GM19351 (cell line): ENCODE results near the gene LHFPL2.

ENCODE experiments used
- ATAC-seq: cut with Tn5 transposase; IDR thresholded peaks from one replicate; pipeline ENCODE4 v1.9.1; 2021; ENCODE audit warnings: mild to moderate bottlenecking, moderate library complexity; ENCODE audit not compliant: unreplicated experiment

Gene LHFPL2

DNA sequence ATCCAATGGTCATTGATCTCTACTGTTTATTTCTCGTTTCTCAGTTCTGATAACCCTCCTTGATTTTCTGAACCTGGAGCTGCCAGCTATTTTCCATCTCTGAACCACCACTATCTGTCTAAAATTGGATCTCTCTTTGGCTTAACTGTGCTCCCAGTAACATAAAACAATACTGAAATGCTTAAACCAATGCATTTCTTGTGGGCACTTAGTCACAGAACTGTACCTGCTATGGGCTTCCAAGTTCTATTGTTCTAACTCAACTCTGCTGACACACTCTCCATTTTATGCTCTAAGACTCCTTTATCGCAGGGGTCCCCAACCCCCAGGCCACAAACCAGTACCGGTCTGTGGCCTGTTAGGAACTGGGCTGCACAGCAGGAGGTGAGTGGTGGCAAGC lies 120.6 kb downstream of the LHFPL2 start:
- ATAC-seq: no peak

DNA sequence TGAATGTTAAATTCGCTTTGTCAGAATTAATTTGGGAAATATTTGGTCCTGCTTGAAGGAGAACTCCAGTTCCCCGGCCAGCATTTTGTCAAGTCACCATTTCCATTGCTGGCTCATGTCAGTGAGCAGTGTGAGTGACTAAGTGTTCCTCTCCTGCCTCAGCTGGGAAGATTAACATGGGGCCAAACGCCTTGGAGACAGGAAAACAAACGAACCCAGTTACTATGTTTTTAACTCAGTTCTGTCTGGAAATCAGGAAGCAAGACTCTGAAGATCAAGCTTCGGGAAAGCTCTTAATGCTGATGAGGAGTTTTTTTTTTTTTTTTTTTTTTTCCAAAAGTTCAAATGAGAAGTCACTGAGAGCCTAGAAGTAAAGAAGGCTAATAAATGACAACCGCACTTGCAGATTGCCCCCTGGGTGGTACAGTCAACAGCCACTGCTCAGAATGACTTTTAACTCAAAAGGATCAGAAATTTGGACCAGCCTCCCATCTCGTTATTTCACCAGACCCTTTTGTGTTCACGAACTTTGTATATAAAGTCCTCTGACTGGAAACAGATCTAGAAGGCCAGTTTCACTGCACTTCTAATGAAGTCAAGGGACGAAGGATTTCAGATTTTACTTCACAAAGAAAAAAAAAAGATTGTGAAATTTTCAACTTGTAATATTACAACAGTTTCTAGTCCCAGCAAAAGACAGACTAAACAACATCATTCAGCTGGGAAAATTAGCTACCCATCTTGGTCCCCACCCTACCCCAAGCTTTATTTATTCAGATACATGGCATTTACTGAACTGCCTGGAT lies 121.3 kb downstream of the LHFPL2 start:
- ATAC-seq: no peak

GRCh38 chr5:78526049-78526525 lies 122.5 kb downstream of the LHFPL2 start:
- peak; percentile 48 for ATAC-seq

- ATAC-seq: no peak
Measured at GRCh38 chr5:78523314-78524193, 125.0 kb downstream of the LHFPL2 start.

DNA sequence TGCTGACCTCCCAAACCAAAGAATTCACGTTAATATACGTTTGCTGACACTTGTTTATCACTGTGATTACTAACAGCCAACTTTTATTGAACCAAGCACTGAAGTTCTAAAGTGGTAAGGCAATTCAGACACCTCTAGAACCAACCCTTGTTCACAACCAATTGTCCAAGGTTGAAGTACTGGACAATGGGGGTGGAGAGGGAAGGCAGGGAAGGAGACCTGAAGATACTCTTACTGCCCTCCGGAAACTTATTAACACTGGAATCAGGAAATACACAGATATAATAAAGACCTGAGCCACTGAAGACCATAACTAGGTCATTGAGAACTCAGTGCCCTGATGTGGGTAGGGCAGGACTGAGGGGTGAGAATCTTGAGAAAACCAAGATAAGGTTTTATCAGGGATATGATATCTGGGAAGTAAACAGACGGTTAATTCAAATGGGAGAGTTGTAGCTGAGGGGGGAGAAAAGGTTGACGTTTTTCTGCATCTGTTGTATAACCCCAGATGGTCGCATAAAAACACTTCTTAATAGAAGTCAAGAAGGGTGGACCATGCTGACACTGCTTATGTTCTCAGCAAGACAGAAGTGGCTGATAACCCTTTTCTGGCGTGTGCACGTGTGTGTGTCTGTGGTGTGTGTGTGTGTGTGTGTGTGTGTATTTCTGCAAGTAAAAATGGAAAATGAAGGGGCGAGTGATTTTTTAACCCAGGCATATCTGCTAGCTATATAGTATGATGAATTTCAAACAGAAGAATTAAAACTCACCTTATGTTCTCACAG lies 125.9 kb downstream of the LHFPL2 start:
- ATAC-seq: no peak

DNA sequence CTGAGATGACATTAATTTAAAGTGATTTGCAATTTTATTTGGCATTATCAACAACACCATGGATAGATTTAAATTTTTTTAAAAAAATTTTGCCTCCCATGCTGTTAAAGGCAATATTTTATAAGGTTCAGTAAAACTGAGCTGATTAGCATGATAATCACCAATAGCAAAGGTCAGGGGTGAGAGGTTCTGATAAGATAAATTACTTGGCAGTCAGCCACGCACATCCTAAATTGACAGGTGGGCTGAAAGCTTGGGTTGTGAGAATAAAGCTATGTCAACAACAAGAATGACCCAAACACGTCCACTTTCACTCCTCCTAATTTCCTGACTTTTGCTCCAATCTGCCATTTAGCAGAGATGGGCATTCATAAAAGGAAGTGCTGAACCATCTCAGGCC lies 127.1 kb downstream of the LHFPL2 start:
- ATAC-seq: no peak

DNA sequence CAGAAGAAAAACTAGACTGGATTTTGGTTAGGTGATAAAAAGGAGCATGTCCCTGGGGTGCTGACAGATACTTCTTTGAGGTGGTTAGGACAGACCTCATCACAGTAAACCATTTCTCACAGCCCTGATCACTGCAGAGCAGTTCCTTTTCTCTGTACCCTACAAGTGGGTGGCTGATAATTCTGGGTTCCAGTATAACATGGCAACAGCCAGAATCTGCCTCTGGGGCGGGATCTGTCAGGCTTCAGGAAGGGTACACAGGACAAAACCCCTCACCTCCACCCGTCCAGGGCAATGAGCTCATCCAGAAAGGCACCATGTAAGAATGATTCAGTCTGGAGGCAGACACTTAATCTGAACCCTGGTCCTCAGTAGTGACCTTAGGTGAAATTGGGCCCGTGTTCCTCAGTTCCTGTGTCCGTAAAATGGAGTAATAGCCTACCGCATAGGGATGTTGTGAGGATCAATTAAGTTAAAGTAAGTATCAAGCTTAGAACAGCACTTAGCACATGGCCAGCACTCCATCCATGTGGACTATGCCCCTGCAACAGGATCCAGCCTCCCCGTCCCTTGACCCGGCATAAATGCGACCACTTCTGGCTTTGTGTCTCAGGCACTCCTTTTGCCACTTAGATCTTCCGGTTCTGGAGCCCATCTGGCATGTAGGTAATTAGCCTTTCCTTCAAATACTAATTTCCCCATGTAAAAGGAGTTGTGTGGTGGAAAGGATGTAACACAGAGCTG lies 129.2 kb downstream of the LHFPL2 start:
- no peak for ATAC-seq

GRCh38 chr5:78518365-78519197 lies 130.0 kb downstream of the LHFPL2 start:
- ATAC-seq: no peak

GRCh38 chr5:78515670-78516069 lies 132.9 kb downstream of the LHFPL2 start:
- ATAC-seq: no peak

- ATAC-seq: no peak
Measured at GRCh38 chr5:78514427-78515330, 133.9 kb downstream of the LHFPL2 start.

DNA sequence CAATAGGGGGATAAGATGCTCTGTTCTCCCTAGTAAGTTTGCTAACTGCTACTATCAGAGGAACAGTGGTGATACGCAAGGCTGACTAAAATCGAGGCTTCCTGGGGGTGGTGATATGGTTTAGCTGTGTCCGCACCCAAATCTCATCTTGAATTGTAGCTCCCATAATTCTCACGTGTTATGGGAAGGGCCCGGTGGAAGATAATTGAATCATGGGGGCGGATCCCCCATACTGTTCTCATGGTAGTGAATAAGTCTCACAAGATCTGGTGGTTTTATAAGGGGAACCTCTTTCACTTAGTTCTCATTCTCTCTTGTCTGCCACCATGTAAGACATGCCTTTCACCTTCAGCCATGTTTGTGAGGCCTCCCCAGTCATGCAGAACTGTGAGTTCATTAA lies 135.1 kb downstream of the LHFPL2 start:
- ATAC-seq: no peak

GRCh38 chr5:78512435-78512834 lies 136.1 kb downstream of the LHFPL2 start:
- no peak for ATAC-seq

GRCh38 chr5:78511121-78511906 lies 137.3 kb downstream of the LHFPL2 start:
- ATAC-seq: no peak

- peak; percentile 94 for ATAC-seq
Measured at GRCh38 chr5:78509884-78510769, 138.4 kb downstream of the LHFPL2 start.

GRCh38 chr5:78509145-78509865 lies 139.3 kb downstream of the LHFPL2 start:
- no peak for ATAC-seq

- ATAC-seq: no peak
Measured at GRCh38 chr5:78508186-78508765, 140.3 kb downstream of the LHFPL2 start.
